A673 (cell line): ENCODE data around the gene GSTP1. TPM values are rescaled to one million over a fixed set of nuclear protein-coding genes. Genes with fewer than 3 reads are reported as not detected.

Source experiments
- BruUV-seq: library from RNA; stranded (reverse); fragments of 400-500 nt; replicated peaks from 2 replicates; lab custom pipeline; 2021; lab: Mats Ljungman, UMichigan
- CTCF ChIA-PET: fragments of 300-600 bp; sonication (Branson Sonifier 250); formaldehyde crosslinking; loops from one replicate; lab custom pipeline; 2022; ENCODE audit warnings: antibody characterized with exemption; lab: Charles Lee
- POLR2A ChIA-PET: fragments of 300-600 bp; sonication (Branson Sonifier 250); formaldehyde crosslinking; loops from one replicate; lab custom pipeline; 2022; ENCODE audit warnings: antibody characterized with exemption; ENCODE audit not compliant: low non-redundant PET; lab: Charles Lee
- DNase-seq: peaks from one replicate; pipeline ENCODE4 v3.0.0-alpha.2; 2015; ENCODE audit warnings: low spot score
- H3K27ac ChIP-seq: fragments of 200-600 bp; sonication (generic); 2 replicates; pipeline ENCODE4 v1.5.1; 2016; ENCODE audit warnings: mixed run types, low read depth, mild to moderate bottlenecking, mixed read lengths, antibody characterized with exemption, low read length; ENCODE audit not compliant: poor library complexity, severe bottlenecking
- H3K27me3 ChIP-seq: fragments of 200-600 bp; sonication (generic); replicated peaks from 2 replicates; pipeline ENCODE4 v1.6.1; 2017; ENCODE audit warnings: mixed run types, low read depth, mild to moderate bottlenecking, mixed read lengths, antibody characterized with exemption, low read length; ENCODE audit not compliant: insufficient read depth, poor library complexity
- H3K36me3 ChIP-seq: fragments of 200-600 bp; sonication (generic); 2 replicates; pipeline ENCODE4 v1.6.1; 2016; ENCODE audit warnings: mixed run types, mild to moderate bottlenecking, mixed read lengths, antibody characterized with exemption, low read length; ENCODE audit not compliant: insufficient read depth, poor library complexity, severe bottlenecking
- H3K4me1 ChIP-seq: fragments of 200-600 bp; sonication (generic); 2 replicates; pipeline ENCODE4 v1.6.1; 2017; ENCODE audit warnings: mixed run types, mild to moderate bottlenecking, mixed read lengths, antibody characterized with exemption, low read length; ENCODE audit not compliant: insufficient read depth, poor library complexity, severe bottlenecking
- H3K4me3 ChIP-seq: fragments of 200-600 bp; sonication (generic); 2 replicates; pipeline ENCODE4 v1.5.1; 2016; ENCODE audit warnings: low read depth, mixed run types, mild to moderate bottlenecking, mixed read lengths, low read length; ENCODE audit not compliant: poor library complexity, severe bottlenecking
- H3K9me3 ChIP-seq: fragments of 200-600 bp; sonication (generic); 2 replicates; pipeline ENCODE4 v1.6.1; 2016; ENCODE audit warnings: mixed run types, low read depth, mild to moderate bottlenecking, mixed read lengths, antibody characterized with exemption, low read length; ENCODE audit not compliant: poor library complexity, severe bottlenecking
- CTCF ChIP-seq: fragments of 300-800, 200-600 bp; sonication (generic); conservative IDR thresholded peaks from 2 replicates; pipeline ENCODE4 v1.5.1; 2017; ENCODE audit warnings: low read depth, mild to moderate bottlenecking, antibody characterized with exemption, low read length, moderate library complexity, mixed read lengths
- EZH2 ChIP-seq: fragments of 200-600 bp; sonication (generic); IDR thresholded peaks from 2 replicates; pipeline ENCODE4 v1.6.1; 2017; ENCODE audit warnings: borderline replicate concordance, low read depth, mild to moderate bottlenecking, mixed read lengths, antibody characterized with exemption, low read length; ENCODE audit not compliant: poor library complexity, severe bottlenecking
- intact Hi-C: fragments of 100-400 bp; cut with micrococcal nuclease; formaldehyde crosslinking; loops from one replicate; pipeline ENCODE4 v1.10.0; 2022; ENCODE audit not compliant: unreplicated experiment
- total RNA-seq: library from RNA; stranded (reverse); gene quantifications from 2 replicates; pipeline ENCODE4 v1.2.3, GENCODE V29; 2021

GSTP1 gene
- total RNA-seq, 1 experiment from 2014 or later = 1,211 TPM

- H3K4me3 ChIP-seq = no peak overlapping the region
- TF ChIP-seq CTCF (no peak), EZH2 (no peak)
- POLR2A ChIA-PET = no interaction called here
- H3K27me3 ChIP-seq = no peaks in the 10 kb centered on the region
- CTCF ChIA-PET = no interaction called here
- no peak for DNase-seq
- peaks cover 24% of the 10 kb centered on the region for H3K9me3 ChIP-seq
- H3K4me1 ChIP-seq = no peaks in the 10 kb centered on the region
- no peaks in the 10 kb centered on the region for H3K36me3 ChIP-seq
- H3K27ac ChIP-seq = no peak overlapping the region
- intact Hi-C loops = no loop called here
- BruUV-seq = no TSS peak
Measured at GRCh38 chr11:67538306-67538705, 45.3 kb upstream of the GSTP1 start.

GRCh38 chr11:67538823-67539505 is 44.6 kb upstream of the GSTP1 start:
- CTCF ChIA-PET = no interaction called here
- BruUV-seq = no TSS peak

GRCh38 chr11:67539550-67539949 is 44.1 kb upstream of the GSTP1 start:
- H3K27me3 ChIP-seq = no peaks in the 10 kb centered on the region
- H3K27ac ChIP-seq = no peak overlapping the region
- POLR2A ChIA-PET = no interaction called here
- no peak for TF ChIP-seq EZH2
- no peak for TF ChIP-seq CTCF
- intact Hi-C loops = no loop called here
- BruUV-seq = no TSS peak
- no peaks in the 10 kb centered on the region for H3K36me3 ChIP-seq
- H3K9me3 ChIP-seq = peaks cover 12% of the 10 kb centered on the region
- CTCF ChIA-PET = no interaction called here
- no peaks in the 10 kb centered on the region for H3K4me1 ChIP-seq
- H3K4me3 ChIP-seq = no peak overlapping the region
- peak; percentile 47 for DNase-seq

More at GRCh38 chr11:67538823-67539505, 44.6 kb upstream of the GSTP1 start:
- Histone ChIP-seq H3K27ac (no peak overlapping the region), H3K4me1 (no peaks in the 10 kb centered on the region), H3K27me3 (no peaks in the 10 kb centered on the region), H3K9me3 (peaks cover 17% of the 10 kb centered on the region), H3K36me3 (no peaks in the 10 kb centered on the region), H3K4me3 (no peak overlapping the region)
- POLR2A ChIA-PET = no interaction called here
- no peak for DNase-seq
- TF ChIP-seq EZH2 (no peak), CTCF (no peak)
- intact Hi-C loops = no loop called here
